HG02759 (cell line): ENCODE data around the gene MRPS30.
A peak's percentile ranks its signal among the peaks of the same experiment; 100 is the strongest.
"Not testable (repeated sequence)": the region's sequence is repeated elsewhere in the genome, so short reads cannot be mapped to it uniquely, and the experiment has no call there.

Experiments used
- ATAC-seq: cut with Tn5 transposase; IDR thresholded peaks from one replicate; pipeline ENCODE4 v1.9.1; 2021; ENCODE audit warnings: mild to moderate bottlenecking, moderate library complexity; ENCODE audit not compliant: unreplicated experiment

MRPS30 gene

DNA sequence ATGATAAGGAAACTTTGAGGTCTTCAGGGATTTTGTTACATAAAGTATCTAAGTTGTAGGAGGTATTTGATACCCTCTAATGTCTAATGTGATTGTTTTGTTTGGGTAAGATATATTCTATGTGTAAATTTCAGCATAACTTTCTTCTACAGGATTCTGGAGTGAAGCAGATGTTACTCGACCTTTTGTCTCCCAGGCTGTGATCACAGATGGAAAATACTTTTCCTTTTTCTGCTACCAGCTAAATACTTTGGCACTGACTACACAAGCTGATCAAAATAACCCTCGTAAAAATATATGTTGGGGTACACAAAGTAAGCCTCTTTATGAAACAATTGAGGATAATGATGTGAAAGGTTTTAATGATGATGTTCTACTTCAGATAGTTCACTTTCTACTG, 6.0 kb downstream of the MRPS30 start:
- ATAC-seq = no peak

GRCh38 chr5:44821164-44821563, 12.4 kb downstream of the MRPS30 start:
- no peak for ATAC-seq

GRCh38 chr5:44824662-44825061, 15.9 kb downstream of the MRPS30 start:
- not testable (repeated sequence) for ATAC-seq

DNA sequence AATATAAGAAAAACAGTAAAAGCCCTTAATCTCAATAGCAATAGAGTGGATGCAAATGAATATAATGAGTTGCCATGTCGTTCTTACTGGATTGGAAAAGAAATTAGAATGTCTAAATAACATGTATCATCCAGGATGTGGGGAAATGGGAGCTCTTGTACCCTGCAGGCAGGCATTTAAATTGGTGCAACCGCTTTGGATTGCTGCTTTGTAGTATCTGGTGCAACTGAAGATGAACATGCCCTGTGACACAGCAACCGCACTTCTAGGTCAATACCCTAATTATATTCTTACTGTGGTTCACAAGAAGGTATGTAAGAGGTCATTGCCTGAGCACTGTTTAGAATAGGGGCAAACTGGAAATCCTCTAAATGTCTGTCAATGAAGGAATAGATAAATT, 18.9 kb downstream of the MRPS30 start:
- ATAC-seq = no peak

DNA sequence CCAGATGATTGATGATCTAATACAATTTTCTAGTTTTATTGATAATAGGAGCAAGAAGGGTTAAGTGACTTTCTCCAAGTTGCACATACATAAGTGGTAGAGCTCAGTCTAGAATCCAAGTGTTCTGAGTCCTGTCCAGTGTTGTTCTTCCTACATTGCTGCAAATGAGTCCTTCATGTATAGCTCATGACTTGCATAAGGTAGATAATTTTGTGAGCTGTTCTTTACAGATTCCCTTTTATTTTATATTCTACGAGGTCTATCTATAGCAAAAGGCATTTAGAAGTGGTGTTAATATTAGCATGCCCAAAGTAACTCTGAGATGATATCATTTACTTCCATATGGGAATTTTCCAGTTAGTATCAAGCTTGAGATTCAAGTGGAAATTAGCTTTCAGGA, 20.0 kb downstream of the MRPS30 start:
- ATAC-seq = no peak

DNA sequence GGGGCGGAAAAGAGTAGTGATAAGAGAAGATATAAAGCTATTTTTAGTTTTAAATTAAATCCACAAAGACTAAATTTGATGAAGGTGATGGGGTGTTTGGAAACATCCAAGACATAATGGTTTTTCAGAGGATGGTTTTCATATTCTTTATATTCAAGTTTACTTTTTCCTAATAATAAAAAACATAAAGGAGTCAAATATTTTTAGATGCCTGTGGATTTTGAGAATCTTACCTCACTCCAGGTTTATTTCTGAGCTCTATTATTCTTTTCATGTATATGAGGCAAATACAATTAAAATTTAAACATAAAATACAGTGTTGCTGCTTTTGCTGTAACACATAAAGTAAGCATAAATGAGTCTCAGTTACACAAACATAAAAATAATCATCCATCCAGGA, 22.2 kb downstream of the MRPS30 start:
- no peak for ATAC-seq

- no peak for ATAC-seq
These were observed 24.5 kb downstream of the MRPS30 start for GRCh38 chr5:44833249-44833648.

- no peak for ATAC-seq
These were observed 26.9 kb downstream of the MRPS30 start for GRCh38 chr5:44835693-44836092.

DNA sequence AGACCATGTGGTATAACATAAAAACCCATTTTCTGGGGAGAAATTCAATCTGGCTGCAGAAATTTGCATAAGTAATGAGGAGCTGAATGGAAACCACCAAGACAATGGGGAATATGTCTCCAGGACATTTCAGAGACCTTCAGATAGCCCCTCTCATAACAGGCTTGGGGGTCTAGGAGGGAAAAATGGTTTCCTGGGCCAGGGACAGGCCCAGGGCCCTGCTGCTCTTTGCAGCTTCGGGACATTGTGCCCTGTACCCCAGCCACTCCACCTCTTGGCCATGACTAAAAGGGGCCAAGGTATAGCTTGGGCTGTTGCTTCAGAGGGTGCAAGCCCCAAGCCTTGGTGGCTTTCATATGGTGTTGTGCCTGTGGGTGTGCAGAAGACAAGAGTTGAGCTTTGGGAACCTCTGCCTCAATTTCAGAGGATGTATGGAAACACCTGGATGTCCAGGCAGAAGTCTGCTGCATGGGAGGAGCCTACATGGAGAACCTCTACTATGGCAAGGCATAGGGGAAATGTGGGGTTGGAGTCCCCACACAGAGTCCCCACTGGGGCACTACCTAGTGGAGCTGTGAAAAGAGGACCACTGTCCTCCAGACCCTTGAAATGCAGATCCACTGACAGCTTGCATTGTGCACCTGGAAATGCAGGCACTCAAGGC, 30.4 kb downstream of the MRPS30 start:
- no peak for ATAC-seq

DNA sequence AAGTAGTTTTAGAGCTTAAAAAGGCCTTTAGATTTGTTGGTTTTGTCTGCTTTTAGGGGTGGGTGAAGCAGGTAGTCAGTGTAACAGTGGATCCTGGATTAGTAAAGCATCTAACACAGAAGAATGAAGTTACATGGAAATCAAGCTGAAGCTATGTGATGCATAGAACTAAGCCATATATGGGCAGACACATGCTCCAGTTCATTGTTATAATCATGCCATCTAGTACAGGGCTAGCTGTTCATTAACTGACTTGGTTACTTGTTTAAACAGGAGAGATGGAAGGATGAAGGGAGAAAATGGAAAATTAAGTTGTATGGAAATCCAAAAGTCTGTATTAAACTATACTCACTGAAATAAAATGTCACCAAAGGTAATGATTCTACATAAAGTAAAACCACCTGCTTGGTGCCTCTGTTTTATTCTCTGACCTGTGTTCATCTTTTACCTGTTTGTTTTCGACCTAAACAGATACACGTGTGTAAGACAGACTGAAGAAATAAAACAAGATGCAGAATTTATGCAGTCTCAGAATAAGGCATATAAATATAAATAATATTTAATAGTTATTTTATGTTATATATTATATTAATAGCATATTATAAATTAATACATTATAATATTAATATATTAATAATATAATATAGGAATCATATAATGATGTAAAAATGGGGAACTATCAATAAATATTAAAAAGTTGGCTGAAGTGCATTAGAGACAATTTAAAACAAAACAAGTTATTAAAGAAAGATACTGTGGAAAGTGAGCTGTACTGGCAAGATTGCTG, 33.9 kb downstream of the MRPS30 start:
- ATAC-seq = no peak

DNA sequence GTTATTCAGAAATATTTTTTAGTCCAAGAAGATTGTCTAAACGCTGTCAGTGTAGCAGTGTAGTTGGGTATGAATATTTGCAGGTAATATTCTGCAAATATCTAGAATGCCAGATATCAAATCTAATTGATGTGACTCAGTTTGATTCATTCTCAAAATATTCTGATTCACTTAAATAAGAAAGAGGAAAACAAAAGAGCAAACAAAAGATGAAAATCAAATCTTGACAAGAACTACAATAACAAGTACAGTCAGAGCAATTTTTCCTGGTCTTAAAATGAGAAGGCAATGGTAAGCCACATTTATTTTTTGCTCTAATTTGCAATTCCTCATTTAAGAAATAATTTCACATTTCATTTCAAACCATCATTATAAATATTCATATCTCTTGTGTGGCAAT, 36.0 kb downstream of the MRPS30 start:
- no peak for ATAC-seq

DNA sequence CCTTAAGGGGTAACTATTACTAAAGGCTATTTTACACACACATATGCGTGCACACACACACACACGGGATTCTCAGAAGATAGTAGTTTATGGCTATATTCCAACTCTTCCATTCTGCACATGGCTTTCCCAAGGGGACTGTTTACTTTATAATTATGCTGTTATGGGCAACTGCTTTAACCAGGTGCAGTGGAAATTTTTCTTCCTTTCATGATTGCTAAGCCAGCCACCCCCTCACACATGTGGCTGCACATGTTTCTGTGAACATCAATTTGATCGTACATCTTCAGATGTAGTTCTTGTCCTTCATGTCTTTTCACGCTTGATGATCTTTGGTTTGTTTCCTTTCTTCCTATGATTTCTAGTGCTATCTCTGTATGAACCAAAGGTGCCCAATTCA, 37.0 kb downstream of the MRPS30 start:
- no peak for ATAC-seq

- ATAC-seq = no peak
These were observed 38.6 kb downstream of the MRPS30 start for GRCh38 chr5:44847206-44847852.

- no peak for ATAC-seq
These were observed 51.5 kb downstream of the MRPS30 start for GRCh38 chr5:44860267-44860666.

DNA sequence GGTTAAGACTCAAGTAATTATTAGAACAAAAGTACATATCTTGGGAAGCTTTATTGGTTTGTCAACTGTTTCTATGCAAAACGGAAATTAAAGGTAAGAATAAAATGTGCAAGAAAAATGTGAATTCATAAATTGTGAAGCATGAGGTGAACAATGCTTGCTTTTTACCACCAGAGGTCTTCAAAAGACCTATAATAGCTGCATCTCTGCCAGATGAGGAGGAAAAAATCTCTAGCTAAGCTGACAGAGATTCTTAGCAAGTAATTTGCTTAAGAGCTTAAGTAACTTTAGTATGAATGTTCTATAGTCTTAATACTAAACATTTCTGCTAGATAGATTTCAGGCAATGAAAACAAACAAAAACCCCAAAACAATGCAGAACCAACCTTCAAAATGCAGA, 54.1 kb downstream of the MRPS30 start:
- ATAC-seq = peak; percentile 66
